ENCODE data around the gene MGAT3. TPM values are rescaled to one million over a fixed set of nuclear protein-coding genes. Genes with fewer than 3 reads are reported as not detected.

Gene MGAT3
- total and polyA plus RNA-seq, 9 of the 15 experiments (the other 6 are each of a cell fraction or from before 2014, with no cell fraction given), result 0.10 to 11.5 (median 4.6) TPM

DNA sequence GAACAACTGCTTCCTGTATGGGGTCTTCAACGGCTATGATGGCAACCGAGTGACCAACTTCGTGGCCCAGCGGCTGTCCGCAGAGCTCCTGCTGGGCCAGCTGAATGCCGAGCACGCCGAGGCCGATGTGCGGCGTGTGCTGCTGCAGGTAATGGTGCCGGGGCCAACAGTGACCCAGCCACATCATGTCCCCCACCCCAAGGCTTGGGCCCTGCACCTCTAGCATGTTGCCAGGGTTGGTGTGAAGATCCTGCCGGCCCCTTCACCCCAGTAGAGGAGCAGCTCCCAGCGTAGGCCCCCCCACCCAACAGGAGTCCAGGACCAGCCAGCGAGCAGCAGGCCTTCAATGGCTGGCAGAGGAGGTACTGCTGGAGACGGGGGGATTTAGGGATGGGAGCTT lies 41.3 kb upstream of the MGAT3 start:
- in situ Hi-C loops (cut with MboI) (no loop called here), intact Hi-C loops (cut with micrococcal nuclease) (no loop called here)
- no peaks in the 10 kb centered on the region for H3K27me3 ChIP-seq (ENCODE audit: control insufficient read depth in 2 of 2, insufficient read depth in 2 of 2, low read length in 2 of 2)
- no peaks in the 10 kb centered on the region for H4K20me1 ChIP-seq (replicated peaks; ENCODE audit: control insufficient read depth, insufficient read depth, low read length)
- H3K36me3 ChIP-seq (ENCODE audit: control insufficient read depth, insufficient read depth, low read length), result peaks cover 49% of the 10 kb centered on the region; the same call in 2 of the 3 replicates
- H3K9me3 ChIP-seq (replicated peaks; ENCODE audit: control insufficient read depth, insufficient read depth, low read depth, low read length), result no peaks in the 10 kb centered on the region
- peaks cover 4% of the 10 kb centered on the region; the same call in 2 of the 3 replicates for H3K79me2 ChIP-seq (ENCODE audit: control insufficient read depth, insufficient read depth, low read length)
- no peak overlapping the region for H2AFZ ChIP-seq (ENCODE audit: low read depth, low read length)
- 97% methylated on average over 6 of the region's 16 CpGs for WGBS (ENCODE audit: insufficient coverage, low coverage, missing lambda C conversion rate)
- H3K4me2 ChIP-seq (ENCODE audit: insufficient read depth, low read length), result no peak overlapping the region
- no peak for FAIRE-seq
- BruUV-seq (replicated peaks), result no TSS peak
- 0 out of 4 replicates have a peak overlapping the region, but pooled peaks of 1 of the 2 experiments have one; percentile 52 for H3K9ac ChIP-seq (ENCODE audit: insufficient read depth in 1 of 2, low read depth in 2 of 2, low read length in 2 of 2)
- H3K4me1 ChIP-seq (replicated peaks in 1 of 2; ENCODE audit: control insufficient read depth in 2 of 2, insufficient read depth in 2 of 2, low read length in 2 of 2), result peaks cover 0 to 5% of the 10 kb centered on the region in 2 experiments; a peak in 1 of 5 replicates
- no peak overlapping the region for H3K27ac ChIP-seq (ENCODE audit: extremely low read depth, low read depth, low read length)
- H3K9me1 ChIP-seq (ENCODE audit: control insufficient read depth, insufficient read depth, low read length), result no peaks in the 10 kb centered on the region
- TF ChIP-seq HLTF (IDR thresholded peaks at IDR 0.05), result no peak
- TF ChIP-seq, protein P1, sequence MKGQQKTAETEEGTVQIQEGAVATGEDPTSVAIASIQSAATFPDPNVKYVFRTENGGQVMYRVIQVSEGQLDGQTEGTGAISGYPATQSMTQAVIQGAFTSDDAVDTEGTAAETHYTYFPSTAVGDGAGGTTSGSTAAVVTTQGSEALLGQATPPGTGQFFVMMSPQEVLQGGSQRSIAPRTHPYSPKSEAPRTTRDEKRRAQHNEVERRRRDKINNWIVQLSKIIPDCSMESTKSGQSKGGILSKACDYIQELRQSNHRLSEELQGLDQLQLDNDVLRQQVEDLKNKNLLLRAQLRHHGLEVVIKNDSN (CRISPR knock-in tag; IDR thresholded peaks at IDR 0.05), result no peak
- no peak for DNase-seq (ENCODE audit: extremely low read depth in 1 of 4, low spot score in 3 of 4)
- POLR2A ChIA-PET, result interaction anchor here (1.0 to 1.2 kb wide), 2 partner anchors 18 to 96 kb away, joined by 3 read pairs; partner anchors contain the start of gene RPL3
- no peak overlapping the region for H3K4me3 ChIP-seq
- no peak for ATAC-seq
- CTCF ChIA-PET (ENCODE audit: low intra/inter-chr PET ratio), result no interaction called here

DNA sequence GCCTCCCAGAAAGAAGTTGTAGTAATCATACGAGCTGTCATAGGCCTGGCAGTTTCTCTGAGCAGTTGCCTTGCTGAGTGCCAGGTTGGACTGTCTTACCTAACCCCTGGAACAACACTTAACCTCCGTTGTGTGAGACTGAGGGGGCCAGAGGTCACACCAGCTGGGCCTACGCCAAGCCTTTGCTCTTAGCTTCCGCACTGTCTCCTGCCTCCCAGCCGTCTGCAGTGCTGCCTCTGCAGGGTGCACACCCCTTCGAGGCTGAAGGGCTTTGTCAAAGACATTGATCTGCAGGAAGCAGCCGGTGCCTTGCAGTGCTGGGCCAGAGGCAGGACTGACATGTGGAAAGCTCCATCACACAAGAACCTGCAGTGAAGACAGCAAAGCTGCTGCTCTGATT lies 40.5 kb upstream of the MGAT3 start:
- 67% methylated on average over 6 of the region's 7 CpGs for WGBS (ENCODE audit: insufficient coverage, low coverage, missing lambda C conversion rate)
- CTCF ChIA-PET (ENCODE audit: low intra/inter-chr PET ratio), result no interaction called here
- POLR2A ChIA-PET, result interaction anchor here (1.2 kb wide), 1 partner anchor 97 kb away, joined by 3 read pairs; the partner anchor contains the start of gene RPL3

More for the DNA sequence above, 40.5 kb upstream of the MGAT3 start:
- Histone ChIP-seq H3K9me3 (replicated peaks; ENCODE audit: control insufficient read depth, insufficient read depth, low read depth, low read length) (no peaks in the 10 kb centered on the region), H3K9me1 (ENCODE audit: control insufficient read depth, insufficient read depth, low read length) (no peaks in the 10 kb centered on the region), H3K4me1 (replicated peaks in 1 of 2; ENCODE audit: control insufficient read depth in 2 of 2, insufficient read depth in 2 of 2, low read length in 2 of 2) (peaks cover 0 to 5% of the 10 kb centered on the region in 2 experiments; a peak in 1 of 5 replicates), H3K79me2 (ENCODE audit: control insufficient read depth, insufficient read depth, low read length) (peaks cover 2% of the 10 kb centered on the region; the same call in 1 of the 3 replicates), H3K9ac (ENCODE audit: insufficient read depth in 1 of 2, low read depth in 2 of 2, low read length in 2 of 2) (peak overlapping the region in 1 of 2 experiments; percentile 52; a peak in 2 of 4 replicates), H3K36me3 (ENCODE audit: control insufficient read depth, insufficient read depth, low read length) (peaks cover 55% of the 10 kb centered on the region; the same call in 2 of the 3 replicates), H4K20me1 (replicated peaks; ENCODE audit: control insufficient read depth, insufficient read depth, low read length) (no peaks in the 10 kb centered on the region), H2AFZ (ENCODE audit: low read depth, low read length) (no peak overlapping the region), H3K27ac (ENCODE audit: extremely low read depth, low read depth, low read length) (no peak overlapping the region), H3K4me3 (no peak overlapping the region), H3K27me3 (ENCODE audit: control insufficient read depth in 2 of 2, insufficient read depth in 2 of 2, low read length in 2 of 2) (no peaks in the 10 kb centered on the region), H3K4me2 (ENCODE audit: insufficient read depth, low read length) (no peak overlapping the region)
- ATAC-seq (no peak), FAIRE-seq (no peak), DNase-seq (ENCODE audit: extremely low read depth in 1 of 4, low spot score in 3 of 4) (no peak)
- no peak for TF ChIP-seq ELF2 (CRISPR knock-in tag; IDR thresholded peaks at IDR 0.05)
- TF ChIP-seq CCAR2 (IDR thresholded peaks at IDR 0.05; ENCODE audit: low read depth, low read length), result no peak
- no peak for TF ChIP-seq ZSCAN29 (IDR thresholded peaks at IDR 0.05)
- no peak for TF ChIP-seq BRD9 (IDR thresholded peaks at IDR 0.05; ENCODE audit: low read depth, partially characterized antibody)
- TF ChIP-seq, protein P2, sequence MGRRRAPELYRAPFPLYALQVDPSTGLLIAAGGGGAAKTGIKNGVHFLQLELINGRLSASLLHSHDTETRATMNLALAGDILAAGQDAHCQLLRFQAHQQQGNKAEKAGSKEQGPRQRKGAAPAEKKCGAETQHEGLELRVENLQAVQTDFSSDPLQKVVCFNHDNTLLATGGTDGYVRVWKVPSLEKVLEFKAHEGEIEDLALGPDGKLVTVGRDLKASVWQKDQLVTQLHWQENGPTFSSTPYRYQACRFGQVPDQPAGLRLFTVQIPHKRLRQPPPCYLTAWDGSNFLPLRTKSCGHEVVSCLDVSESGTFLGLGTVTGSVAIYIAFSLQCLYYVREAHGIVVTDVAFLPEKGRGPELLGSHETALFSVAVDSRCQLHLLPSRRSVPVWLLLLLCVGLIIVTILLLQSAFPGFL (CRISPR knock-in tag; IDR thresholded peaks at IDR 0.05), result no peak
- no peak for TF ChIP-seq ZSCAN32 (CRISPR knock-in tag; IDR thresholded peaks at IDR 0.05)
- TF ChIP-seq ZNF282 (CRISPR knock-in tag; IDR thresholded peaks at IDR 0.05), result no peak
- TF ChIP-seq MAFK (IDR thresholded peaks at IDR 0.05; ENCODE audit: low read length), result no peak
- TF ChIP-seq TFAM (CRISPR knock-in tag; conservative IDR thresholded peaks at IDR 0.05), result no peak
- intact Hi-C loops (cut with micrococcal nuclease), result no loop called here
- BruUV-seq (replicated peaks), result no TSS peak
- in situ Hi-C loops (cut with MboI), result no loop called here
